Endodermal cell (in vitro differentiated cells): Measurements from ENCODE around the gene TSPO2. TPM values are rescaled to one million over a fixed set of nuclear protein-coding genes. Genes with fewer than 3 reads are reported as not detected.
"Not testable (repeated sequence)": the region's sequence is repeated elsewhere in the genome, so short reads cannot be mapped to it uniquely, and the experiment has no call there.

Experiments
- DNase-seq: peaks from one replicate; pipeline ENCODE4 v3.0.0-alpha.2; 2017
- H3K27ac ChIP-seq: 2 replicates; pipeline ENCODE4 v1.5.1; 2013; ENCODE audit warnings: mild to moderate bottlenecking, low read depth, low read length, moderate library complexity
- H3K27me3 ChIP-seq: 2 replicates; pipeline ENCODE4 v1.6.1; 2013; ENCODE audit warnings: mild to moderate bottlenecking, low read length, moderate library complexity; ENCODE audit not compliant: insufficient read depth, control insufficient read depth, poor library complexity, severe bottlenecking
- H3K36me3 ChIP-seq: 2 replicates; pipeline ENCODE4 v1.7.0; 2013; ENCODE audit warnings: mild to moderate bottlenecking, low read length, moderate library complexity; ENCODE audit not compliant: control insufficient read depth, insufficient read depth
- H3K4me1 ChIP-seq: one replicate; pipeline ENCODE4 v1.7.0; 2013; ENCODE audit warnings: low read length; ENCODE audit not compliant: control insufficient read depth, insufficient read depth
- H3K4me3 ChIP-seq: 2 replicates; pipeline ENCODE4 v1.5.1; 2013; ENCODE audit warnings: mild to moderate bottlenecking, low read length, moderate library complexity
- H3K9ac ChIP-seq: 2 replicates; pipeline ENCODE4 v1.6.1; 2013; ENCODE audit warnings: mild to moderate bottlenecking, low read length, moderate library complexity; ENCODE audit not compliant: poor library complexity, severe bottlenecking; ENCODE audit errors: extremely low read depth
- H3K9me3 ChIP-seq: 2 replicates; pipeline ENCODE4 v1.6.1; 2013; ENCODE audit warnings: mild to moderate bottlenecking, low read length, moderate library complexity; ENCODE audit not compliant: control insufficient read depth
- H3K27ac Mint-ChIP-seq: 2 replicates; pipeline ENCODE4 v1.8.0; 2020; ENCODE audit warnings: mixed read lengths
- H3K27me3 Mint-ChIP-seq: 2 replicates; pipeline ENCODE4 v1.8.0; 2021; ENCODE audit warnings: mild to moderate bottlenecking, mixed read lengths; ENCODE audit not compliant: insufficient read depth
- H3K36me3 Mint-ChIP-seq: 2 replicates; pipeline ENCODE4 v1.8.0; 2020; ENCODE audit warnings: low read depth, mixed read lengths
- H3K4me1 Mint-ChIP-seq: 2 replicates; pipeline ENCODE4 v1.8.0; 2020; ENCODE audit warnings: mixed read lengths
- H3K4me3 Mint-ChIP-seq: 2 replicates; pipeline ENCODE4 v1.8.0; 2020; ENCODE audit warnings: mild to moderate bottlenecking, moderate library complexity, mixed read lengths
- H3K9me3 Mint-ChIP-seq: 2 replicates; pipeline ENCODE4 v1.8.0; 2020; ENCODE audit warnings: mild to moderate bottlenecking, mixed read lengths
- WGBS, 2 experiments: methylation state at CpG; one replicate each; pipeline versions ENCODE4 v1.1.5 to v1.1.7; 2013; ENCODE audit warnings: missing lambda C conversion rate in 2 of 2, mixed read lengths in 1 of 2; ENCODE audit not compliant: insufficient coverage in 1 of 2, insufficient read length in 1 of 2; 5-methylcytosine and 5-hydroxymethylcytosine counted together
- total RNA-seq, 2 donors: library from RNA; stranded (reverse); fragmentation: NEBNext Ultra II Directional in 1 of 2; extraction: Animal tissue kit (Norgen Biotek cat#: 25700) in 1 of 2; gene quantifications; 2 replicates in 1 of 2; 3 replicates in 1 of 2; pipeline ENCODE4 v1.2.1, GENCODE V29; 2021
- TF ChIP-seq, protein P1 (sequence below): fragments of 200-600 bp; sonication (generic); conservative IDR thresholded peaks from 2 replicates; pipeline ENCODE4 v1.5.0; 2021; ENCODE audit warnings: antibody characterized with exemption, mild to moderate bottlenecking

Gene TSPO2
- total RNA-seq, 2 donors from 2014 or later = not detected

DNA sequence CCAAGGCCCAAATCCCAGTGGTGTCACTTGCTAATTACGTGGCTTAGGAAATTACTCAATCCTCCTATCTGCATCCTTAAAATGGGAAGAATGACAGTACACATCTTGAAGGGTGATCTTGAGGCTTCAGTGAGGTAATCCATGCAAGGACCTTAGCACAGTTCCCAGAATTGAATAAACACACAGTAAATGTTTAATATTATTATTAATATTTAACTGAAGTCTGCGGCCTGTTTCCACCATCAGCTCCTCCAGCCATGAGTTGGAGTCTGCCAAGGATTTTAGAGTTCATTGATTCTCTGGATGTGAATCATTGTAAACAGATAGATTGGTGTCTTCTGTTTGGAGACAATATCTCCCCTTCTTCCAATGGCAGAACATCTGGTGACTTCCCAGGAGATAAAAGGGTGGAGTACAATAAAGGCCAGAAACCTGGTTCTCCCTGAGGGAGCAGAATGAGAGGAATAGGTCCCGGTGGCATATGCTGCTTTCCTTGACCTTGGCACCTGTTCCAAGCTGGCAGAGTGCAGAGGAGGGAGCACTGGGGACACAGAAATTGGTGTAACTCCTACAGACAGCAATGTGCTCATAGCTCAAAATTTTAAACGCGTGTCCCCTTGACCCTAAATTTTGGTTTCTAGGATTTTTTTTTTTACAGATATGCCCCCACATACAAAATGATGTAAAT lies 28.7 kb upstream of the TSPO2 start:
- no peaks in the 10 kb centered on the region for H3K36me3 Mint-ChIP-seq
- H3K9me3 Mint-ChIP-seq = no peaks in the 10 kb centered on the region
- TF ChIP-seq, protein P1, sequence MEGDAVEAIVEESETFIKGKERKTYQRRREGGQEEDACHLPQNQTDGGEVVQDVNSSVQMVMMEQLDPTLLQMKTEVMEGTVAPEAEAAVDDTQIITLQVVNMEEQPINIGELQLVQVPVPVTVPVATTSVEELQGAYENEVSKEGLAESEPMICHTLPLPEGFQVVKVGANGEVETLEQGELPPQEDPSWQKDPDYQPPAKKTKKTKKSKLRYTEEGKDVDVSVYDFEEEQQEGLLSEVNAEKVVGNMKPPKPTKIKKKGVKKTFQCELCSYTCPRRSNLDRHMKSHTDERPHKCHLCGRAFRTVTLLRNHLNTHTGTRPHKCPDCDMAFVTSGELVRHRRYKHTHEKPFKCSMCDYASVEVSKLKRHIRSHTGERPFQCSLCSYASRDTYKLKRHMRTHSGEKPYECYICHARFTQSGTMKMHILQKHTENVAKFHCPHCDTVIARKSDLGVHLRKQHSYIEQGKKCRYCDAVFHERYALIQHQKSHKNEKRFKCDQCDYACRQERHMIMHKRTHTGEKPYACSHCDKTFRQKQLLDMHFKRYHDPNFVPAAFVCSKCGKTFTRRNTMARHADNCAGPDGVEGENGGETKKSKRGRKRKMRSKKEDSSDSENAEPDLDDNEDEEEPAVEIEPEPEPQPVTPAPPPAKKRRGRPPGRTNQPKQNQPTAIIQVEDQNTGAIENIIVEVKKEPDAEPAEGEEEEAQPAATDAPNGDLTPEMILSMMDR = no peak
- H3K27me3 ChIP-seq = no peaks in the 10 kb centered on the region
- no peak overlapping the region for H3K27ac Mint-ChIP-seq
- H3K27me3 Mint-ChIP-seq = no peaks in the 10 kb centered on the region
- H3K4me3 Mint-ChIP-seq = no peak overlapping the region
- H3K36me3 ChIP-seq = no peaks in the 10 kb centered on the region
- no peaks in the 10 kb centered on the region for H3K9me3 ChIP-seq
- H3K4me1 ChIP-seq = no peaks in the 10 kb centered on the region
- DNase-seq = no peak
- peaks cover 5% of the 10 kb centered on the region for H3K4me1 Mint-ChIP-seq
- H3K27ac ChIP-seq = no peak overlapping the region
- no peak overlapping the region for H3K9ac ChIP-seq
- 95 to 100% methylated on average over 1 to 5 of the region's 5 CpGs for WGBS, 2 experiments
- no peak overlapping the region for H3K4me3 ChIP-seq

DNA sequence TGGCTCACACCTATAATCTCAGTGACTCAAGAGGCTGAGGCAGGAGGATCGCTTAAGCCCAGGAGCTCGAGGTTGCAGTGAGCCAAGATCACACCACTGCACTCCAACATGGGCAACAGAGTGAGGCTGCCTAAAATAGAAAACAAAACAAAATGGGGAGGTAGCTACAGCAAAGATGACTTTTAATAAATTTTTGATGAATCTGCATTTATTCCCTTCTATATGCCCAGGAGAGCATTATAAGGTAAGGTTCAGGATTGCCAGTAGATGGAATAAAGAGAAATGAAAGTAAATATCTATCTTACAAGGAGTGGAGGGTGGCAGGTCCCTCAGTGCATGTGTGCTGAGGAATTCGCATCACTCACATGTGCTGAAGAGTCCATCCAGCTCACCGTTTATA lies 27.5 kb upstream of the TSPO2 start:
- peaks cover 3% of the 10 kb centered on the region for H3K4me1 Mint-ChIP-seq
- no peaks in the 10 kb centered on the region for H3K9me3 ChIP-seq
- no peak overlapping the region for H3K27ac ChIP-seq
- no peak overlapping the region for H3K27ac Mint-ChIP-seq
- no peak overlapping the region for H3K4me3 ChIP-seq
- no peaks in the 10 kb centered on the region for H3K27me3 Mint-ChIP-seq
- DNase-seq = no peak
- WGBS, 2 experiments = 89% methylated on average over 4 of the region's 4 CpGs
- H3K4me3 Mint-ChIP-seq = no peak overlapping the region
- H3K9ac ChIP-seq = no peak overlapping the region
- no peaks in the 10 kb centered on the region for H3K9me3 Mint-ChIP-seq
- no peaks in the 10 kb centered on the region for H3K4me1 ChIP-seq
- H3K36me3 ChIP-seq = no peaks in the 10 kb centered on the region
- H3K27me3 ChIP-seq = no peaks in the 10 kb centered on the region
- no peaks in the 10 kb centered on the region for H3K36me3 Mint-ChIP-seq
- TF ChIP-seq, protein P1 = no peak

DNA sequence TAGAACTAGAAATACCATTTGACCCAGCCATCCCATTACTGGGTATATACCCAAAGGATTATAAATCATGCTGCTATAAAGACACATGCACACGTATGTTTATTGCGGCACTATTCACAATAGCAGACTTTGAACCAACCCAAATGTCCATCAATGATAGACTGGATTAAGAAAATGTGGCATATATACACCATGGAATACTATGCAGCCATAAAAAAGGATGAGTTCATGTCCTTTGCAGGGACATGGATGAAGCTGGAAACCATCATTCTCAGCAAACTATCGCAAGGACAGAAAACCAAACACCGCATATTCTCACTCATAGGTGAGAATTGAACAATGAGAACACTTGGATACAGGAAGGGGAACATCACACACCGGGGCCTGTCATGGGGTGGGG lies 26.4 kb upstream of the TSPO2 start:
- not testable (repeated sequence) for H3K36me3 ChIP-seq, H3K27me3 Mint-ChIP-seq, H3K36me3 Mint-ChIP-seq, DNase-seq, H3K27me3 ChIP-seq, H3K9ac ChIP-seq, H3K4me3 Mint-ChIP-seq, H3K4me1 ChIP-seq, H3K27ac Mint-ChIP-seq, H3K4me1 Mint-ChIP-seq, H3K4me3 ChIP-seq, H3K9me3 ChIP-seq, H3K9me3 Mint-ChIP-seq, H3K27ac ChIP-seq
- WGBS, 2 experiments = 99% methylated on average over 4 of the region's 5 CpGs; no CpG with 5 or more reads in 1 of the 2 experiments

DNA sequence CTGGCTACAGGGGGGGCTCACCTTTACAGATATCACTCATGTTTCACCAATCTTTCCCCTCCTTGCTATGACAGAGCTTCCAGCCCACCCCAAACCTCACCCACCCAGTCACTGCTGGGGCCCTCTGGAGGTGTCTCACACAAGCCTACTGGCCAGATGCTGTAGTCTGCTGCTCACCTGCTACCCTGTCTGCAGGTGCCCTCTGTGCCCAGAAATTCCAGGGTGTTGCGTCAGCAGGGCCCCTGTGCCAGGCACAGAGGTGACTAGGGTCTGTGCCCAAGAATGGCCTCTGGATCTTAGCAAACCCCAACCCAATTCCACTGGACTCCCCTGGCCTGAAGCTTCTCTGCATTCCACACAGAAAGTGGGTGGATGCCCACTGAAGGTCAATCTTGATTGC lies 24.6 kb upstream of the TSPO2 start:
- no peaks in the 10 kb centered on the region for H3K4me1 ChIP-seq
- no peak overlapping the region for H3K4me3 Mint-ChIP-seq
- no peak for DNase-seq
- H3K27ac ChIP-seq = no peak overlapping the region
- H3K27me3 Mint-ChIP-seq = no peaks in the 10 kb centered on the region
- H3K9me3 Mint-ChIP-seq = peaks cover 6% of the 10 kb centered on the region
- no peak overlapping the region for H3K9ac ChIP-seq
- no peak overlapping the region for H3K4me3 ChIP-seq
- no peaks in the 10 kb centered on the region for H3K36me3 Mint-ChIP-seq
- H3K9me3 ChIP-seq = peaks cover 7% of the 10 kb centered on the region
- 83 to 97% methylated on average over 1 of the region's 1 CpG for WGBS, 2 experiments
- H3K27me3 ChIP-seq = no peaks in the 10 kb centered on the region
- no peak overlapping the region for H3K27ac Mint-ChIP-seq
- TF ChIP-seq, protein P1 = no peak
- H3K4me1 Mint-ChIP-seq = peaks cover 3% of the 10 kb centered on the region
- H3K36me3 ChIP-seq = no peaks in the 10 kb centered on the region
